ENCODE measurements around the gene PTGER1. TPM values are rescaled to one million over a fixed set of nuclear protein-coding genes. Genes with fewer than 3 reads are reported as not detected.

Gene PTGER1
- total and polyA plus RNA-seq, 2 of the 13 experiments (the other 11 are each of a cell fraction or from before 2014, with no cell fraction given), result 0.13 TPM; not detected in 1

GRCh38 chr19:14496029-14496833 is 21.1 kb upstream of the PTGER1 start, which contains the start of gene GIPC1 (continued):
- TF ChIP-seq HINFP (CRISPR knock-in tag; IDR thresholded peaks at IDR 0.05; ENCODE audit: low read depth) (peak; percentile 94; the same call in 1 of the 2 replicates), ZBTB4 (CRISPR knock-in tag; IDR thresholded peaks at IDR 0.05; ENCODE audit: borderline replicate concordance) (0 out of 2 replicates have a peak, but pooled peaks have one; percentile 57), HNRNPK (IDR thresholded peaks at IDR 0.05; ENCODE audit: low read depth, low read length, poor library complexity, severe bottlenecking) (peak; percentile 77), KLF11 (CRISPR knock-in tag; IDR thresholded peaks at IDR 0.05) (no peak), ZBTB7B (CRISPR knock-in tag; IDR thresholded peaks at IDR 0.05) (no peak), ARID4A (CRISPR knock-in tag; IDR thresholded peaks at IDR 0.05; ENCODE audit: borderline replicate concordance) (peak; percentile 86), NR2F6 (IDR thresholded peaks at IDR 0.05) (no peak; the same call in 1 of the 2 replicates), NR2F6 (CRISPR knock-in tag; IDR thresholded peaks at IDR 0.05) (peak; percentile 68), BATF2 (CRISPR knock-in tag; IDR thresholded peaks at IDR 0.05) (0 out of 2 replicates have a peak, but pooled peaks have one; percentile 49), SIX4 (CRISPR knock-in tag; IDR thresholded peaks at IDR 0.05) (peak; percentile 53; the same call in 1 of the 2 replicates), ZSCAN9 (CRISPR knock-in tag; IDR thresholded peaks at IDR 0.05; ENCODE audit: borderline replicate concordance) (peak; percentile 75; the same call in 1 of the 2 replicates), HES4 (CRISPR knock-in tag; IDR thresholded peaks at IDR 0.05; ENCODE audit: borderline replicate concordance) (no peak), FOXO1 (CRISPR knock-in tag; IDR thresholded peaks at IDR 0.05) (peak; percentile 32; the same call in 1 of the 2 replicates), E2F5 (CRISPR knock-in tag; conservative IDR thresholded peaks at IDR 0.05) (no peak), SMAD3 (CRISPR knock-in tag; IDR thresholded peaks at IDR 0.05) (no peak), ZNF546 (CRISPR knock-in tag; conservative IDR thresholded peaks at IDR 0.05) (no peak)
